Transverse colon (tissue), 3 donors: ENCODE data around the gene TBCD.

Experiments used
- POLR2A ChIP-seq: fragments of 450-650 bp; IDR thresholded peaks from one replicate; pipeline ENCODE4 v1.6.1; 2016; ENCODE audit warnings: antibody characterized with exemption, mild to moderate bottlenecking, moderate library complexity
- TF ChIP-seq, protein P1 (sequence below), 5 experiments: fragments of 200-600 bp in 3 of 5; fragments of 450-650 bp in 2 of 5; sonication (generic) in 3 of 5; IDR thresholded peaks; 1 replicate in 2 of 5; 2 replicates in 3 of 5; pipeline ENCODE4 v1.5.1; 2016 to 2017; ENCODE audit warnings: antibody characterized with exemption in 5 of 5, inconsistent platforms in 3 of 5, mild to moderate bottlenecking in 2 of 5, moderate library complexity in 1 of 5

- TF ChIP-seq, protein P1, sequence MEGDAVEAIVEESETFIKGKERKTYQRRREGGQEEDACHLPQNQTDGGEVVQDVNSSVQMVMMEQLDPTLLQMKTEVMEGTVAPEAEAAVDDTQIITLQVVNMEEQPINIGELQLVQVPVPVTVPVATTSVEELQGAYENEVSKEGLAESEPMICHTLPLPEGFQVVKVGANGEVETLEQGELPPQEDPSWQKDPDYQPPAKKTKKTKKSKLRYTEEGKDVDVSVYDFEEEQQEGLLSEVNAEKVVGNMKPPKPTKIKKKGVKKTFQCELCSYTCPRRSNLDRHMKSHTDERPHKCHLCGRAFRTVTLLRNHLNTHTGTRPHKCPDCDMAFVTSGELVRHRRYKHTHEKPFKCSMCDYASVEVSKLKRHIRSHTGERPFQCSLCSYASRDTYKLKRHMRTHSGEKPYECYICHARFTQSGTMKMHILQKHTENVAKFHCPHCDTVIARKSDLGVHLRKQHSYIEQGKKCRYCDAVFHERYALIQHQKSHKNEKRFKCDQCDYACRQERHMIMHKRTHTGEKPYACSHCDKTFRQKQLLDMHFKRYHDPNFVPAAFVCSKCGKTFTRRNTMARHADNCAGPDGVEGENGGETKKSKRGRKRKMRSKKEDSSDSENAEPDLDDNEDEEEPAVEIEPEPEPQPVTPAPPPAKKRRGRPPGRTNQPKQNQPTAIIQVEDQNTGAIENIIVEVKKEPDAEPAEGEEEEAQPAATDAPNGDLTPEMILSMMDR (IDR thresholded peaks at IDR 0.05), result no peak
- no peak for TF ChIP-seq POLR2A
Observed at GRCh38 chr17:82946081-82946480, 194.2 kb downstream of the TBCD start.
